Sciatic nerve (tissue), 2 donors: Measurements from ENCODE around the gene LRP1B. TPM values are rescaled to one million over a fixed set of nuclear protein-coding genes. Genes with fewer than 3 reads are reported as not detected.

Source experiments
- ATAC-seq: fragments of 200-7000 bp; cut with Tn5 transposase; one replicate; pipeline ENCODE4 v1.9.1; 2020; ENCODE audit warnings: mild to moderate bottlenecking, moderate library complexity
- DNase-seq: peaks from one replicate; pipeline ENCODE4 v3.0.0-alpha.2; 2020; ENCODE audit warnings: low spot score
- intact Hi-C: fragments of 100-400 bp; cut with DNase I; formaldehyde crosslinking; loops from one replicate; pipeline ENCODE4 v1.14.2; 2022
- total RNA-seq: library from RNA; stranded (reverse); fragmentation: NEBNext Ultra II Directional; extraction: Animal tissue kit (Norgen Biotek cat#: 25700); gene quantifications from one replicate; pipeline ENCODE4 v1.2.1, GENCODE V29; 2021
- donor health status: DM: no; HTN: no; CAD: no.
- donor health status: DM: no; HTN: no; CAD: no.

The LRP1B gene
- total RNA-seq, 1 donor from 2014 or later: 0.62 TPM

GRCh38 chr2:141348481-141348880, 782.3 kb downstream of the LRP1B start:
- DNase-seq: no peak
- intact Hi-C loops: no loop called here

DNA sequence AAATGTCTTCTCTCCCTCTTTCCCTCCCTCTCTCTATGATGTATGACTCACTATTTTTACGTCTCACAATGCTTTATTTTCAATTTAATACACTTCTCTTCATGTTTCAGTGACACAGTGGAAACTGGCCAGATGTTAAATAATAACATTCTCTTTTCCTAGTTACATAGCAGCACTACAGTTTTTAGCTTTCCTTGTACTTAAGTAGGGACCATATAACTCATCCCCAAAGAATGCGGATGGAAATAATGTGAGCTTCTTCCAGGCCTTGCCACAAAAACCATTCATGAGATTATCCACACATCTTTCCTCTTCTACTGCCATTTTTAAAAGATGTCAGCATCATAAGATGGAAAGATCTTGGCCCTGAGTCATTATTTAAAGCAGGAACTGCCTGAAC, 789.4 kb downstream of the LRP1B start:
- intact Hi-C loops: no loop called here
- no peak for DNase-seq
- ATAC-seq: no peak

More at GRCh38 chr2:141348481-141348880, 782.3 kb downstream of the LRP1B start:
- ATAC-seq: no peak

DNA sequence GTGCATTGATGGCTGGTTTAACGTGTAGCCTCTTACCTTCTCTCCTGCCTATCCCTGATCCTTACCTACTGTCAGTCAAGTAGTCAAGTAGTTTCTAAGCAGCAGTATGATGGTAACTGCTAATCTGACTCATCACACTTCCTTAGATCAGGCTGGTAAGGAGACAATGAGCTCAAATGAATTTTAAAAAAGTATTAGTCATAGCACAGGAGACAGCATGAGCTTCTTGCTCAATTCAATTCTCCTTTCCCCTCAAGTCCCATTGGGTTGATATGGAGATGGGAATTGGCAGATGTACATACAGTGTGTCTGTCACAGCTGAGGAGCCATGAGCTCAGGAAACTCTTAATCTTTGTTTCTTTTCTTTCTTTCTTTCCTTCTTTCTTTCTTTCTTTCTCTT, 799.7 kb downstream of the LRP1B start:
- ATAC-seq (peak; percentile 28), DNase-seq (no peak)
- intact Hi-C loops: no loop called here

DNA sequence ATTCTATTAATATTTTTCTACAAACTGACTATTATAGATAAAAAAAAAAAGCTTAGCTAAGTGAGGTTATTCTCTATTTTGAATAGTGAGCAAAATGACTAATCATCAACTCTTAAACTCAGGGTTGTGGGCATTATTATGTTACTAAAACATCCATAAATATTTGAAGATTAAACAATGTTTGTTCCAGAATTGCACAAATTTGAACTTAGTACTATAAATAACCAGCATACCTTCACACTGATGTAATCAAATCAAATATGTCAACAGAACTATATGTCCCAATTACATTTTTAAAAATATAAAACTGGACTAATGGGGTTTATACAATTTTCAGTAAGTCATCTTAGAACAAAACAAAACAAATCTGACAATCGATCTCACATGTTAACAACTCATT, 800.9 kb downstream of the LRP1B start:
- no peak for DNase-seq
- intact Hi-C loops: no loop called here
- ATAC-seq: no peak

GRCh38 chr2:141323571-141323970, 807.2 kb downstream of the LRP1B start:
- DNase-seq (no peak), ATAC-seq (no peak)
- intact Hi-C loops: no loop called here

- DNase-seq (no peak), ATAC-seq (no peak)
- intact Hi-C loops: no loop called here
These were observed 812.8 kb downstream of the LRP1B start for GRCh38 chr2:141317986-141318385.

DNA sequence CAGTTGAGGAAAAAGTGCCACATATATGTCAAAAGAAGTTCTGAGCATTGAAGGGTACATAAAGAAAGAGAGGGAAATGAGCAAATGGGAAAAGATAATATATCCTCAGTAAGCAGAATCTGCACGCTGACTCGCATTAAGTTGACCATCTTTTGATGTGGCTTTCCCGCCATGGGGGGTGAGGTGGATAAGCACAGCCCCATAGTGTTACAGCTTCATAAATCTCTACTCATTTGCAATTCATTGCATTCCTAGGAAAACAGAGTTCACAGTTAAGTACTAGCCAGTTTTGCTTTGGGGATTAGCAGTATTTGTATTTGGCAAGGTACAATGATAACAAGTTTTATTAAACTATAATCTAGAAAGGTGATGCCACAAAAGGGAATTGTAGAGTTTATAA, 814.2 kb downstream of the LRP1B start:
- DNase-seq (no peak), ATAC-seq (no peak)
- intact Hi-C loops: no loop called here

GRCh38 chr2:141316103-141316502, 814.7 kb downstream of the LRP1B start:
- intact Hi-C loops: no loop called here

DNA sequence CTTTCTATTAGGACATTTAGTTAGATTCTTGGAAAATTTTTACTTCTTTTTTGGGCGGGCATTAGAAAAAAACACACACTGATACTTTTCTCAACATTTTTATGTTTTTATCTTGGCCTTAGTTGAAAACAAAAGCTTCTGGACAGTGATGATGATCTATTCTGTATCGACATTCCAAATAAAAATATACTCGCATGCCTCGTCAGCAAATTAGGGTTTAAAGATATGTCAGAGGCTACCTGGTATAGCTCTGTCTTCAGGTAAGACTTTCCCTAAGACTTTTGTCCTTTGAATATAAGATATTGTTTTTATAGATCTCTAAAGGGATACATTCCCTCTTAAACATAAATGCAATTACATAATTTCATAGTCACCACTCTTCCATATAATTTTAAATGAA, 816.8 kb downstream of the LRP1B start:
- intact Hi-C loops: no loop called here

More at GRCh38 chr2:141316103-141316502, 814.7 kb downstream of the LRP1B start:
- ATAC-seq: no peak
- DNase-seq: no peak

GRCh38 chr2:141311430-141311829, 819.4 kb downstream of the LRP1B start:
- ATAC-seq (no peak), DNase-seq (no peak)
- intact Hi-C loops: no loop called here

More for the DNA sequence above, 816.8 kb downstream of the LRP1B start:
- ATAC-seq (no peak), DNase-seq (no peak)

DNA sequence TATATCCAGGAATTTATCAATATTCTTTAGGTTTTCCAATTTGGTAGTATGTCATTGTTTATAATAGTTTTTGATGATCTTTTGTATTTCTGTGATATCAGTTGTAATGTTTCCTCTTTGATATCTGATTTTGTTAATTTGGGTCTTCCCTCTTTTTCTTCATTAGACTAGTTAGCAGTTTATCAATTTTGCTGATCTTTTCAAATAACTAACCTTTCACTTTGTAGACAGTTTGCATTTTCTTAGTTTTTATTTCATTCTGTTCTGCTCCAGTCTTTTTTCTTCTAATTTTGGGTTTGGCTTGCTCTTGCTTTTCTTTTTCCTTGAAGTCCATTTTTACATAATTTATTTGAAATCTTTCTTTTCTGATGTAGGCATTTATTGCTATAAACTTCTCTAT, 824.4 kb downstream of the LRP1B start:
- intact Hi-C loops: no loop called here
- ATAC-seq (no peak), DNase-seq (no peak)

- intact Hi-C loops: no loop called here
- DNase-seq: no peak
These were observed 829.3 kb downstream of the LRP1B start for GRCh38 chr2:141301551-141301950.

DNA sequence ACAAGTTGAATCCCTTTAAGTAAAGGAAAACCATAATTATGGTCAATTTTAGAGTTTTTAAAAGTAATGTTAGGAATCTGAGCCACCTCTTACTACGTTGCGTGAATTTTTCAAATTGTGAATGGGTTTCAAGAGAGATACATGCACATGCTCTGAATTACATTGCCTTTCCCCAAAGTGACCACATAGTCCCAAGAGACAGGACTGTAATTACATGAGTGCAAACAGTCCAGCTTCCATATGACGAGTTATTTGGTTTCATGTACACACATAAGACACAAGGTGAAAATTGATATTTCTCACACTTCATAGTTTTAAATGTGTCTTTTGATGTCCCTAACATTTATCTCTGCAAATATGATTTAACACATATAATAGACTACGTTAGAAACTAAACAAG, 850.8 kb downstream of the LRP1B start:
- ATAC-seq: no peak
- DNase-seq: no peak
- intact Hi-C loops: no loop called here

More at GRCh38 chr2:141301551-141301950, 829.3 kb downstream of the LRP1B start:
- no peak for ATAC-seq

- intact Hi-C loops: no loop called here
- no peak for ATAC-seq
- DNase-seq: no peak
These were observed 859.5 kb downstream of the LRP1B start for GRCh38 chr2:141271346-141271745.

- no peak for ATAC-seq
- intact Hi-C loops: no loop called here
- no peak for DNase-seq
These were observed 866.0 kb downstream of the LRP1B start for GRCh38 chr2:141264848-141265247.

- intact Hi-C loops: no loop called here
- DNase-seq (no peak), ATAC-seq (no peak)
These were observed 869.9 kb downstream of the LRP1B start for GRCh38 chr2:141260911-141261310.

- intact Hi-C loops: no loop called here
- DNase-seq: no peak
These were observed 871.1 kb downstream of the LRP1B start for GRCh38 chr2:141259683-141260082.

GRCh38 chr2:141242008-141242407, 888.8 kb downstream of the LRP1B start:
- intact Hi-C loops: no loop called here
- DNase-seq: no peak
- ATAC-seq: no peak

More at GRCh38 chr2:141259683-141260082, 871.1 kb downstream of the LRP1B start:
- no peak for ATAC-seq

GRCh38 chr2:141226560-141226959, 904.3 kb downstream of the LRP1B start:
- DNase-seq (no peak), ATAC-seq (no peak)
- intact Hi-C loops: no loop called here

- DNase-seq (no peak), ATAC-seq (no peak)
- intact Hi-C loops: no loop called here
These were observed 923.8 kb downstream of the LRP1B start for GRCh38 chr2:141207036-141207385.

DNA sequence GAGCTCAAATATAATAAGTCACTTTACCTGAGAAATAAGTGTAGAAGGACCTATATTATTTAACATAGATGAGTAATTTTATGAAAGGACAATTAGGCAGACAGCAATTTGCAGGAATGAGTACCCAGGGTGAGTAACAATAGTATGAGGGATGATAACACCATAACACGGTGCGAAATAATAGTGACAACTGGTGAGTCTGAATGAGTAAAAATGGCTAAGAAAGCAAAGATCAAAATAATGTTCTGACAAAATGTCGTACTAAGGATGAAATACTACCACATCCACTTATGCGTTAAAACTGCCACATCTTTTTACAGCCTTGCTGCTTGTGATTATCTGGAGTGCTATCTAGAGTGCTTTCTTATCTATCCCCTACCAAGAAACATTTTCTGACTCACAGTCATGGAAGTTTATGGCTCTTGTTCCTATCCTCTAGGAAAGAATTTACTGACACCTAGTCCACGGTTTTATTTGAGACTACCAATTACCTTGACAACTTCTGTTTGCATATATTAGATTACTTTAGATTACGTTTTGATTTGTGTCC, 929.7 kb downstream of the LRP1B start:
- intact Hi-C loops: no loop called here
- DNase-seq: no peak
- ATAC-seq: no peak

DNA sequence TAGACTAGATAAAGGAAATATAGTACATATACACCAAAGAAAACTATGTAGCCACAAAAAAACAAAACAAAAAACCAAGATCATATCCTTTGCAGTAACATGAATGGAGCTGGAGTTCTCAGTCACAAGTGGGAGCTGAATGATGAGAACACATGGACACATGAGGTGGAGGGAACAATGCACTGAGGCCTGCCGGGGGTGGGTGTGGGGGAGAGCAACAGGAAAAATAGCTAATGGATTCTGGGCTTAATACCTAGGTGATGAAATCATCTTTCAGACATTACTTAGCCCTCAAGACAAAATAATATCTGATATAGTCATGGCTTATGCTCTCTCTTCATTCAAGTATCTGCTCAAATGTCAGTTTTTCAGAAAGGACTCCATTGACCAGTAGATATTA, 930.6 kb downstream of the LRP1B start:
- intact Hi-C loops: no loop called here
- ATAC-seq: no peak
- no peak for DNase-seq
